Naive thymus-derived CD4-positive, alpha-beta T cell (primary cell): ENCODE measurements around the gene JAKMIP1. TPM values are rescaled to one million over a fixed set of nuclear protein-coding genes. Genes with fewer than 3 reads are reported as not detected.

Experiments used
- ATAC-seq: fragments of 150-1000 bp; cut with Tn5 transposase; 2 replicates; pipeline ENCODE4 v1.10.0; 2021; ENCODE audit warnings: mild to moderate bottlenecking, moderate library complexity
- CTCF ChIA-PET: fragments of 350-600 bp; sonication (Branson Sonifier 250); formaldehyde crosslinking; loops from one replicate; lab custom pipeline; 2021; ENCODE audit warnings: antibody characterized with exemption; lab: Charles Lee
- POLR2A ChIA-PET: fragments of 350-600 bp; sonication (Branson Sonifier 250); formaldehyde crosslinking; loops from one replicate; lab custom pipeline; 2021; ENCODE audit warnings: antibody characterized with exemption, inconsistent platforms; lab: Charles Lee
- DNase-seq, 9 donors: peaks; one replicate each; pipeline versions ENCODE4 v3.0.0 to v3.0.0-alpha.2; 2020 to 2022; ENCODE audit warnings: mixed read lengths in 1 of 9
- H3K27ac ChIP-seq: one replicate; pipeline ENCODE4 v1.7.0; 2013; ENCODE audit warnings: mild to moderate bottlenecking, low read depth, low read length, moderate library complexity
- H3K27me3 ChIP-seq, 2 donors: one replicate each; pipeline ENCODE4 v1.7.0; 2013; ENCODE audit warnings: low read length in 2 of 2, mild to moderate bottlenecking in 2 of 2, moderate library complexity in 2 of 2; ENCODE audit not compliant: control insufficient read depth in 2 of 2, insufficient read depth in 2 of 2
- H3K36me3 ChIP-seq, 3 experiments: 1 replicate in 2 of 3; 2 replicates in 1 of 3; pipeline ENCODE4 v1.7.0; 2013; ENCODE audit warnings: low read length in 3 of 3, mild to moderate bottlenecking in 3 of 3, moderate library complexity in 1 of 3; ENCODE audit not compliant: insufficient read depth in 3 of 3, control insufficient read depth in 2 of 3
- H3K4me1 ChIP-seq, 2 donors: one replicate each; pipeline ENCODE4 v1.7.0; 2013; ENCODE audit warnings: low read length in 2 of 2, mild to moderate bottlenecking in 2 of 2, moderate library complexity in 1 of 2; ENCODE audit not compliant: control insufficient read depth in 2 of 2, insufficient read depth in 2 of 2
- H3K4me3 ChIP-seq: 2 replicates; pipeline ENCODE4 v1.7.0; 2013; ENCODE audit warnings: mild to moderate bottlenecking, low read length
- H3K9me3 ChIP-seq, 3 experiments: 1 replicate in 2 of 3; 2 replicates in 1 of 3; pipeline ENCODE4 v1.7.0; 2013; ENCODE audit warnings: low read length in 3 of 3; ENCODE audit not compliant: control insufficient read depth in 2 of 3
- H3K27ac Mint-ChIP-seq, 9 donors: one replicate each; pipeline ENCODE4 v1.8.0; 2020 to 2022; ENCODE audit warnings: mixed read lengths in 9 of 9, mild to moderate bottlenecking in 8 of 9, moderate library complexity in 5 of 9, inconsistent platforms in 2 of 9
- H3K27me3 Mint-ChIP-seq, 5 donors: one replicate each; pipeline ENCODE4 v1.8.0; 2021 to 2022; ENCODE audit warnings: mixed read lengths in 5 of 5, mild to moderate bottlenecking in 1 of 5
- H3K36me3 Mint-ChIP-seq, 5 donors: one replicate each; pipeline ENCODE4 v1.8.0; 2020 to 2022; ENCODE audit warnings: mixed read lengths in 5 of 5, mild to moderate bottlenecking in 3 of 5, inconsistent platforms in 1 of 5
- H3K4me1 Mint-ChIP-seq, 7 donors: one replicate each; pipeline ENCODE4 v1.8.0; 2020 to 2022; ENCODE audit warnings: mixed read lengths in 7 of 7, mild to moderate bottlenecking in 3 of 7, inconsistent platforms in 1 of 7
- H3K4me3 Mint-ChIP-seq, 10 donors: one replicate each; pipeline ENCODE4 v1.8.0; 2020 to 2022; ENCODE audit warnings: mild to moderate bottlenecking in 10 of 10, mixed read lengths in 10 of 10, moderate library complexity in 6 of 10, inconsistent platforms in 2 of 10
- H3K9me3 Mint-ChIP-seq, 11 donors: one replicate each; pipeline ENCODE4 v1.8.0; 2020 to 2022; ENCODE audit warnings: mixed read lengths in 11 of 11, mild to moderate bottlenecking in 4 of 11, inconsistent platforms in 1 of 11, moderate library complexity in 1 of 11
- intact Hi-C, 2 donors: fragments of 100-400 bp; cut with micrococcal nuclease; formaldehyde crosslinking; loops; one replicate each; pipeline ENCODE4 v1.15.1; 2023
- polyA plus RNA-seq, 2 donors: library from polyadenylated mRNA; unstranded; fragments of 300-500 nt; fragmentation: Illumina TruSeq; gene quantifications; one replicate each; pipeline ENCODE4 v1.2.3, GENCODE V29; 2021
- total RNA-seq, 6 experiments: library from RNA in 5 of 6; stranded (reverse) in 5 of 6; gene quantifications; 1 replicate in 5 of 6; 2 replicates in 1 of 6; pipeline ENCODE4 v1.2.3 and lab custom pipeline; 2021 to 2026

Gene JAKMIP1
- total and polyA plus RNA-seq, 7 experiments from 2014 or later = 0.21 to 15.3 (median 2.4) TPM; not detected in 3

- no peak overlapping the region for H3K4me3 Mint-ChIP-seq
- H3K4me1 ChIP-seq = no peaks in the 10 kb centered on the region
- H3K27ac ChIP-seq = no peak overlapping the region
- peaks cover 0 to 3% (median 0%) of the 10 kb centered on the region in 5 donors for H3K36me3 Mint-ChIP-seq
- peaks cover 0 to 5% (median 0%) of the 10 kb centered on the region in 11 donors for H3K9me3 Mint-ChIP-seq
- ChIA-PET CTCF (no interaction called here), POLR2A (no interaction called here)
- intact Hi-C loops = no loop called here
- H3K27ac Mint-ChIP-seq = no peak overlapping the region
- H3K4me3 ChIP-seq = no peak overlapping the region
- H3K9me3 ChIP-seq = no peaks in the 10 kb centered on the region
- H3K4me1 Mint-ChIP-seq = peaks cover 0 to 3% (median 0%) of the 10 kb centered on the region in 7 donors
- DNase-seq (no peak), ATAC-seq (no peak)
- H3K27me3 Mint-ChIP-seq = peaks cover 0 to 23% (median 11%) of the 10 kb centered on the region in 5 donors
- no peaks in the 10 kb centered on the region for H3K36me3 ChIP-seq
- no peaks in the 10 kb centered on the region for H3K27me3 ChIP-seq
Observed at GRCh38 chr4:6001680-6002491, 198.5 kb downstream of the JAKMIP1 start.

GRCh38 chr4:5999830-6000365, 200.5 kb downstream of the JAKMIP1 start:
- DNase-seq = no peak
- ATAC-seq = no peak
- Mint-ChIP-seq H3K4me3 (no peak overlapping the region), H3K27ac (no peak overlapping the region), H3K27me3 (peaks cover 0 to 35% (median 11%) of the 10 kb centered on the region in 5 donors), H3K36me3 (no peaks in the 10 kb centered on the region), H3K9me3 (peaks cover 0 to 5% (median 0%) of the 10 kb centered on the region in 11 donors), H3K4me1 (peaks cover 0 to 3% (median 0%) of the 10 kb centered on the region in 7 donors)
- H3K4me3 ChIP-seq = no peak overlapping the region
- POLR2A ChIA-PET = no interaction called here
- CTCF ChIA-PET = interaction anchor here (0.7 kb wide), 2 partner anchors 23 to 328 kb away, joined by 3 read pairs; no protein-coding TSS in a partner anchor
- H3K4me1 ChIP-seq = no peaks in the 10 kb centered on the region
- no peak overlapping the region for H3K27ac ChIP-seq
- H3K36me3 ChIP-seq = no peaks in the 10 kb centered on the region
- intact Hi-C loops = loop anchor here in 1 of 2 donors (5.0 kb wide), 1 partner anchor 252 kb away; no protein-coding TSS in a partner anchor
- no peaks in the 10 kb centered on the region for H3K9me3 ChIP-seq
- H3K27me3 ChIP-seq = no peaks in the 10 kb centered on the region

- Mint-ChIP-seq H3K36me3 (no peaks in the 10 kb centered on the region), H3K4me3 (no peak overlapping the region), H3K27ac (no peak overlapping the region), H3K4me1 (peaks cover 0 to 3% (median 0%) of the 10 kb centered on the region in 7 donors), H3K9me3 (peaks cover 0 to 5% (median 0%) of the 10 kb centered on the region in 11 donors), H3K27me3 (peaks cover 0 to 35% (median 11%) of the 10 kb centered on the region in 5 donors)
- no peaks in the 10 kb centered on the region for H3K36me3 ChIP-seq
- H3K9me3 ChIP-seq = no peaks in the 10 kb centered on the region
- H3K4me3 ChIP-seq = no peak overlapping the region
- H3K4me1 ChIP-seq = no peaks in the 10 kb centered on the region
- DNase-seq (no peak), ATAC-seq (no peak)
- intact Hi-C loops = loop anchor here in 1 of 2 donors (5.0 kb wide), 1 partner anchor 253 kb away; no protein-coding TSS in a partner anchor
- no peaks in the 10 kb centered on the region for H3K27me3 ChIP-seq
- H3K27ac ChIP-seq = no peak overlapping the region
- POLR2A ChIA-PET = no interaction called here
- CTCF ChIA-PET = interaction anchor here (0.7 kb wide), 1 partner anchor 328 kb away, joined by 3 read pairs; no protein-coding TSS in a partner anchor
Observed at GRCh38 chr4:5999356-5999755, 201.0 kb downstream of the JAKMIP1 start.

- ChIA-PET POLR2A (no interaction called here), CTCF (interaction anchor here (0.7 to 0.9 kb wide), 3 partner anchors 13 to 329 kb away, joined by 3 to 4 read pairs (median 3); no protein-coding TSS in a partner anchor)
- ATAC-seq = peak; percentile 60
- Histone ChIP-seq H3K27ac (no peak overlapping the region), H3K4me3 (no peak overlapping the region), H3K4me1 (no peaks in the 10 kb centered on the region), H3K9me3 (no peaks in the 10 kb centered on the region), H3K27me3 (no peaks in the 10 kb centered on the region), H3K36me3 (no peaks in the 10 kb centered on the region)
- DNase-seq = peak in 6 of 9 donors; percentile 4 to 51 (median 11)
- Mint-ChIP-seq H3K4me1 (peaks cover 0 to 3% (median 0%) of the 10 kb centered on the region in 7 donors), H3K27me3 (peaks cover 0 to 35% (median 11%) of the 10 kb centered on the region in 5 donors), H3K4me3 (no peak overlapping the region), H3K36me3 (no peaks in the 10 kb centered on the region), H3K9me3 (peaks cover 0 to 5% (median 0%) of the 10 kb centered on the region in 11 donors), H3K27ac (no peak overlapping the region)
- intact Hi-C loops = loop anchor here in 1 of 2 donors (1.0 to 5.0 kb wide), 4 partner anchors 21 to 333 kb away; no protein-coding TSS in a partner anchor
Observed at GRCh38 chr4:5998333-5998936, 201.9 kb downstream of the JAKMIP1 start.

DNA sequence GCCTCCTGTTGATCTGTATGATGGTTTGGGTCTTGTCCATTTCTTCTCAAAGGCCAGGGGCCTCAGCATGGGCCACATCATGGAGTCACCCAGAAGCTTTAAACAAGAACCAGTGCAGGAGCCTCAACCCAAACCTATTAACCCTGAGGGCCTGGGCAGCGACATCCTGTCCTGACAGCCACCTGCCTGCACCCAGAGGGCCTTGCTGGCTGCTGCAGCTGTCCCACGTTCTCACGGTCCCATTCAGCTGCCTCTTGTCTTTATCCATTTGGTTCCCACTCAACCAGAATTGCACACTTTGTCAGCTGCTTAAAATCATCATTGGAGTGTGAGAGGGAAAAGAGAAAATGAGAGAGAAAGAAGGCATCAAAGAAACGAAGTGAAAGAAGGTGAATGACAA, 203.7 kb downstream of the JAKMIP1 start:
- H3K4me1 Mint-ChIP-seq = peaks cover 0 to 3% (median 0%) of the 10 kb centered on the region in 7 donors
- Histone ChIP-seq H3K4me3 (no peak overlapping the region), H3K27me3 (no peaks in the 10 kb centered on the region), H3K9me3 (no peaks in the 10 kb centered on the region), H3K4me1 (no peaks in the 10 kb centered on the region), H3K27ac (no peak overlapping the region), H3K36me3 (no peaks in the 10 kb centered on the region)
- H3K27ac Mint-ChIP-seq = peak overlapping the region in 1 of 9 donors; percentile 9
- intact Hi-C loops = loop anchor here in 1 of 2 donors (5.0 kb wide), 1 partner anchor 256 kb away; no protein-coding TSS in a partner anchor
- no peak overlapping the region for H3K4me3 Mint-ChIP-seq
- ATAC-seq (no peak), DNase-seq (no peak)
- ChIA-PET CTCF (no interaction called here), POLR2A (no interaction called here)
- H3K9me3 Mint-ChIP-seq = peaks cover 0 to 2% (median 0%) of the 10 kb centered on the region in 11 donors
- no peaks in the 10 kb centered on the region for H3K36me3 Mint-ChIP-seq
- H3K27me3 Mint-ChIP-seq = peaks cover 0 to 46% (median 11%) of the 10 kb centered on the region in 5 donors

GRCh38 chr4:5995901-5996623, 204.3 kb downstream of the JAKMIP1 start:
- Mint-ChIP-seq H3K4me1 (peaks cover 0 to 3% (median 0%) of the 10 kb centered on the region in 7 donors), H3K4me3 (no peak overlapping the region), H3K27ac (no peak overlapping the region), H3K9me3 (peaks cover 0 to 2% (median 0%) of the 10 kb centered on the region in 11 donors), H3K36me3 (no peaks in the 10 kb centered on the region), H3K27me3 (peaks cover 0 to 52% (median 11%) of the 10 kb centered on the region in 5 donors)
- Histone ChIP-seq H3K4me1 (no peaks in the 10 kb centered on the region), H3K27ac (no peak overlapping the region), H3K36me3 (no peaks in the 10 kb centered on the region), H3K9me3 (no peaks in the 10 kb centered on the region), H3K27me3 (no peaks in the 10 kb centered on the region), H3K4me3 (no peak overlapping the region)
- POLR2A ChIA-PET = no interaction called here
- intact Hi-C loops = loop anchor here in 1 of 2 donors (5.0 kb wide), 1 partner anchor 256 kb away; no protein-coding TSS in a partner anchor
- DNase-seq = no peak
- CTCF ChIA-PET = no interaction called here
- no peak for ATAC-seq
